C4-2B (cell line): ENCODE measurements around the gene HECTD1.

Experiments used
- ZFX ChIP-seq: fragments of 450-650 bp; IDR thresholded peaks from 2 replicates; pipeline ENCODE4 v1.6.1; 2017
- TF ChIP-seq, protein P1 (sequence below): fragments of 450-650 bp; conservative IDR thresholded peaks from 2 replicates; pipeline ENCODE4 v1.5.1; 2017; ENCODE audit warnings: mild to moderate bottlenecking

DNA sequence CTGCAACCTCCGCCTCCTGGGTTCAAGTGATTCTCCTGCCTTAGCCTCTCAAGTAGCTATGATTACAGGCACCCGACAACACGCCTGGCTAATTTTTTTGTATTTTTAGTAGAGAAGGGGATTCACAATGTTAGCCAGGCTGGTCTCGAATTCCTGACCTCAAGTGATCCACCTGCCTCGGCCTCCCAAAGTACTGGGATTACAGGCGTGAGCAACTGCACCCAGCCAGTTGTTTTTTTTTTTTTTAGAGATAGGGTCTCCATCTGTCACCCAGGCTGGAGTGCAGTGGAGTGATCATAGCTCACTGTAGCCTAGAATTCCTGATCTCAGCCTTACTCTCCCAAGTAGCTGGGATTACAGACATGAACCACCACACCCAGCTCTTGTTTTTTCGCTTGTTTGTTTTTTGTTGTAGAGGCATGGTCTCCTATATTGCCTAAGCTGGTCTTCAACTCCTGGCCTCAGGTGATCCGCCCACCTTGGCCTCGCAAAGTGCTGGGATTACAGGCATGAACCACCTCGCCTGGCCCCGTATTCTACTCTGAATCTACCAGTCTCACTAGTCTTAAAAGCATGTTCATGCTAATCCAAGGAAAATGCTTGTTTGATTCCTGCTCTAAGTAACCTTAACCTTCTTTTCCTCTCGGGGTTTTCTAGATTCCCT, 149.8 kb downstream of the HECTD1 start:
- TF ChIP-seq, protein P1, sequence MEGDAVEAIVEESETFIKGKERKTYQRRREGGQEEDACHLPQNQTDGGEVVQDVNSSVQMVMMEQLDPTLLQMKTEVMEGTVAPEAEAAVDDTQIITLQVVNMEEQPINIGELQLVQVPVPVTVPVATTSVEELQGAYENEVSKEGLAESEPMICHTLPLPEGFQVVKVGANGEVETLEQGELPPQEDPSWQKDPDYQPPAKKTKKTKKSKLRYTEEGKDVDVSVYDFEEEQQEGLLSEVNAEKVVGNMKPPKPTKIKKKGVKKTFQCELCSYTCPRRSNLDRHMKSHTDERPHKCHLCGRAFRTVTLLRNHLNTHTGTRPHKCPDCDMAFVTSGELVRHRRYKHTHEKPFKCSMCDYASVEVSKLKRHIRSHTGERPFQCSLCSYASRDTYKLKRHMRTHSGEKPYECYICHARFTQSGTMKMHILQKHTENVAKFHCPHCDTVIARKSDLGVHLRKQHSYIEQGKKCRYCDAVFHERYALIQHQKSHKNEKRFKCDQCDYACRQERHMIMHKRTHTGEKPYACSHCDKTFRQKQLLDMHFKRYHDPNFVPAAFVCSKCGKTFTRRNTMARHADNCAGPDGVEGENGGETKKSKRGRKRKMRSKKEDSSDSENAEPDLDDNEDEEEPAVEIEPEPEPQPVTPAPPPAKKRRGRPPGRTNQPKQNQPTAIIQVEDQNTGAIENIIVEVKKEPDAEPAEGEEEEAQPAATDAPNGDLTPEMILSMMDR = no peak
- TF ChIP-seq ZFX = no peak
